Measurements from ENCODE around the gene CHD9. TPM values are rescaled to one million over a fixed set of nuclear protein-coding genes. Genes with fewer than 3 reads are reported as not detected.

CHD9 gene
- total RNA-seq, 1 donor from 2014 or later, result 49.2 TPM

- Mint-ChIP-seq H3K27me3 (ENCODE audit: unreplicated experiment) (no peaks in the 10 kb centered on the region), H3K4me1 (ENCODE audit: unreplicated experiment) (no peaks in the 10 kb centered on the region), H3K27ac (ENCODE audit: unreplicated experiment) (no peak overlapping the region), H3K36me3 (ENCODE audit: low read depth, unreplicated experiment) (peaks cover 12% of the 10 kb centered on the region), H3K4me3 (ENCODE audit: unreplicated experiment) (no peak overlapping the region), H3K9me3 (ENCODE audit: unreplicated experiment) (no peaks in the 10 kb centered on the region)
- TF ChIP-seq CTCF (IDR thresholded peaks at IDR 0.05; ENCODE audit: unreplicated experiment), result no peak
- no peak for DNase-seq (ENCODE audit: low spot score)
These were observed 99.7 kb downstream of the CHD9 start for GRCh38 chr16:53154513-53154912.

GRCh38 chr16:53156516-53156915 lies 101.7 kb downstream of the CHD9 start:
- Mint-ChIP-seq H3K4me3 (ENCODE audit: unreplicated experiment) (no peak overlapping the region), H3K36me3 (ENCODE audit: low read depth, unreplicated experiment) (peaks cover 12% of the 10 kb centered on the region), H3K9me3 (ENCODE audit: unreplicated experiment) (no peaks in the 10 kb centered on the region), H3K27me3 (ENCODE audit: unreplicated experiment) (no peaks in the 10 kb centered on the region), H3K4me1 (ENCODE audit: unreplicated experiment) (no peaks in the 10 kb centered on the region), H3K27ac (ENCODE audit: unreplicated experiment) (no peak overlapping the region)
- DNase-seq (ENCODE audit: low spot score), result no peak
- no peak for TF ChIP-seq CTCF (IDR thresholded peaks at IDR 0.05; ENCODE audit: unreplicated experiment)

- Mint-ChIP-seq H3K27me3 (ENCODE audit: unreplicated experiment) (no peaks in the 10 kb centered on the region), H3K4me3 (ENCODE audit: unreplicated experiment) (no peak overlapping the region), H3K4me1 (ENCODE audit: unreplicated experiment) (no peaks in the 10 kb centered on the region), H3K36me3 (ENCODE audit: low read depth, unreplicated experiment) (peaks cover 12% of the 10 kb centered on the region), H3K27ac (ENCODE audit: unreplicated experiment) (no peak overlapping the region), H3K9me3 (ENCODE audit: unreplicated experiment) (no peaks in the 10 kb centered on the region)
- TF ChIP-seq CTCF (IDR thresholded peaks at IDR 0.05; ENCODE audit: unreplicated experiment), result peak; percentile 62
- DNase-seq (ENCODE audit: low spot score), result peak; percentile 13
These were observed 105.1 kb downstream of the CHD9 start for GRCh38 chr16:53159781-53160436.

- Mint-ChIP-seq H3K4me3 (ENCODE audit: unreplicated experiment) (no peak overlapping the region), H3K27ac (ENCODE audit: unreplicated experiment) (no peak overlapping the region), H3K4me1 (ENCODE audit: unreplicated experiment) (no peaks in the 10 kb centered on the region), H3K27me3 (ENCODE audit: unreplicated experiment) (no peaks in the 10 kb centered on the region), H3K36me3 (ENCODE audit: low read depth, unreplicated experiment) (no peaks in the 10 kb centered on the region), H3K9me3 (ENCODE audit: unreplicated experiment) (no peaks in the 10 kb centered on the region)
- TF ChIP-seq CTCF (IDR thresholded peaks at IDR 0.05; ENCODE audit: unreplicated experiment), result no peak
- no peak for DNase-seq (ENCODE audit: low spot score)
These were observed 111.3 kb downstream of the CHD9 start for GRCh38 chr16:53166099-53166498.

GRCh38 chr16:53168744-53169143 lies 114.0 kb downstream of the CHD9 start:
- no peak overlapping the region for H3K4me3 Mint-ChIP-seq (ENCODE audit: unreplicated experiment)
- no peak overlapping the region for H3K27ac Mint-ChIP-seq (ENCODE audit: unreplicated experiment)
- no peak for TF ChIP-seq CTCF (IDR thresholded peaks at IDR 0.05; ENCODE audit: unreplicated experiment)
- no peaks in the 10 kb centered on the region for H3K36me3 Mint-ChIP-seq (ENCODE audit: low read depth, unreplicated experiment)
- DNase-seq (ENCODE audit: low spot score), result no peak
- no peaks in the 10 kb centered on the region for H3K4me1 Mint-ChIP-seq (ENCODE audit: unreplicated experiment)
- H3K27me3 Mint-ChIP-seq (ENCODE audit: unreplicated experiment), result no peaks in the 10 kb centered on the region
- no peaks in the 10 kb centered on the region for H3K9me3 Mint-ChIP-seq (ENCODE audit: unreplicated experiment)

Measured in endothelial cell (in vitro differentiated cells).